ENCODE results near the gene LACRT.
"Not testable (repeated sequence)": the region's sequence is repeated elsewhere in the genome, so short reads cannot be mapped to it uniquely, and the experiment has no call there.

LACRT gene

GRCh38 chr12:54650409-54650808 lies 15.7 kb upstream of the LACRT start:
- H3K27ac ChIP-seq: no peak overlapping the region
- no peak for TF ChIP-seq CTCF (IDR thresholded peaks at IDR 0.05; ENCODE audit: low read depth, low read length)
- no peaks in the 10 kb centered on the region for H3K36me3 ChIP-seq
- DNase-seq: no peak
- peaks cover 87% of the 10 kb centered on the region for H3K27me3 ChIP-seq (ENCODE audit: insufficient read depth, low read depth, severe bottlenecking)
- H3K4me3 ChIP-seq (ENCODE audit: low read depth, low read length): no peak overlapping the region
- H3K9me3 ChIP-seq (ENCODE audit: severe bottlenecking): no peaks in the 10 kb centered on the region

GRCh38 chr12:54649825-54650224 lies 15.1 kb upstream of the LACRT start:
- Histone ChIP-seq H3K36me3 (no peaks in the 10 kb centered on the region), H3K9me3 (ENCODE audit: severe bottlenecking) (no peaks in the 10 kb centered on the region), H3K4me3 (ENCODE audit: low read depth, low read length) (no peak overlapping the region), H3K27ac (no peak overlapping the region), H3K27me3 (ENCODE audit: insufficient read depth, low read depth, severe bottlenecking) (peaks cover 87% of the 10 kb centered on the region)
- no peak for DNase-seq
- TF ChIP-seq CTCF (IDR thresholded peaks at IDR 0.05; ENCODE audit: low read depth, low read length): no peak

- no peaks in the 10 kb centered on the region for H3K9me3 ChIP-seq (ENCODE audit: severe bottlenecking)
- no peak for DNase-seq
- TF ChIP-seq CTCF (IDR thresholded peaks at IDR 0.05; ENCODE audit: low read depth, low read length): no peak
- peaks cover 94% of the 10 kb centered on the region for H3K27me3 ChIP-seq (ENCODE audit: insufficient read depth, low read depth, severe bottlenecking)
- no peaks in the 10 kb centered on the region for H3K36me3 ChIP-seq
- H3K4me3 ChIP-seq (ENCODE audit: low read depth, low read length): no peak within 1 kb of the TSS
- H3K27ac ChIP-seq: no peak within 1 kb of the TSS
These were observed 13.6 kb upstream of the LACRT start, which contains the start of gene DCD for GRCh38 chr12:54648265-54648664. TSS of gene DCD (minus strand) at chr12:54648365. CDS start at chr12:54648303, 62 bp downstream.

- Histone ChIP-seq H3K36me3 (no peaks in the 10 kb centered on the region), H3K4me3 (ENCODE audit: low read depth, low read length) (no peak overlapping the region), H3K9me3 (ENCODE audit: severe bottlenecking) (peaks cover 7% of the 10 kb centered on the region), H3K27ac (no peak overlapping the region), H3K27me3 (ENCODE audit: insufficient read depth, low read depth, severe bottlenecking) (peaks cover 73% of the 10 kb centered on the region)
- DNase-seq: no peak
- no peak for TF ChIP-seq CTCF (IDR thresholded peaks at IDR 0.05; ENCODE audit: low read depth, low read length)
These were observed 6.9 kb upstream of the LACRT start for GRCh38 chr12:54641554-54641953.

GRCh38 chr12:54641089-54641488 lies 6.4 kb upstream of the LACRT start:
- Histone ChIP-seq H3K27me3 (ENCODE audit: insufficient read depth, low read depth, severe bottlenecking) (peaks cover 73% of the 10 kb centered on the region), H3K27ac (no peak overlapping the region), H3K9me3 (ENCODE audit: severe bottlenecking) (peaks cover 7% of the 10 kb centered on the region), H3K36me3 (no peaks in the 10 kb centered on the region), H3K4me3 (ENCODE audit: low read depth, low read length) (no peak overlapping the region)
- DNase-seq: no peak
- no peak for TF ChIP-seq CTCF (IDR thresholded peaks at IDR 0.05; ENCODE audit: low read depth, low read length)

GRCh38 chr12:54639112-54639511 lies 4.4 kb upstream of the LACRT start:
- not testable (repeated sequence) for H3K27ac ChIP-seq; H3K36me3 ChIP-seq; H3K4me3 ChIP-seq (ENCODE audit: low read depth, low read length); H3K9me3 ChIP-seq (ENCODE audit: severe bottlenecking); DNase-seq
- H3K27me3 ChIP-seq (ENCODE audit: insufficient read depth, low read depth, severe bottlenecking): peaks cover 74% of the 10 kb centered on the region

Data from WERI-Rb-1 (cell line).